Cardiac muscle cell (in vitro differentiated cells and primary cell): Measurements from ENCODE around the gene VSIR. TPM values are rescaled to one million over a fixed set of nuclear protein-coding genes. Genes with fewer than 3 reads are reported as not detected.

Source experiments
- DNase-seq, 2 donors: peaks; one replicate each; pipeline versions ENCODE4 v3.0.0 to v3.0.0-alpha.2; 2010 to 2017; ENCODE audit warnings: low read depth in 1 of 2, low spot score in 1 of 2
- H3K27ac ChIP-seq: fragments of 200-600 bp; sonication (generic); 2 replicates; pipeline ENCODE4 v1.5.1; 2016
- H3K27me3 ChIP-seq: fragments of 200-600 bp; sonication (generic); 2 replicates; pipeline ENCODE4 v1.6.0; 2016; ENCODE audit warnings: control low read depth
- H3K36me3 ChIP-seq: fragments of 200-600 bp; sonication (generic); 2 replicates; pipeline ENCODE4 v1.5.1; 2016; ENCODE audit warnings: control low read depth
- H3K4me1 ChIP-seq: fragments of 200-600 bp; sonication (generic); 2 replicates; pipeline ENCODE4 v1.8.1; 2017; ENCODE audit warnings: low read depth, mild to moderate bottlenecking, mixed run types
- H3K4me3 ChIP-seq: fragments of 200-600 bp; sonication (generic); 2 replicates; pipeline ENCODE4 v1.5.1; 2016; ENCODE audit warnings: mild to moderate bottlenecking
- H3K9me3 ChIP-seq: fragments of 200-600 bp; sonication (generic); 2 replicates; pipeline ENCODE4 v1.5.1; 2017; ENCODE audit warnings: low read depth, mild to moderate bottlenecking, control low read depth
- polyA plus RNA-seq: library from polyadenylated mRNA; unstranded; fragments of >200 nt; fragmentation: Nextera tagmentation; extraction: Ambion mirVana; gene quantifications from 2 replicates; pipeline ENCODE4 v1.2.1, GENCODE V29; 2016
- total RNA-seq: library from RNA; depleted of rRNA; stranded (reverse); fragments of >200 nt; gene quantifications from 2 replicates; pipeline ENCODE4 v1.2.3, GENCODE V29; 2016
- TF ChIP-seq, protein P1 (sequence below): IDR thresholded peaks from 2 replicates; pipeline ENCODE4 v1.5.1; 2012; ENCODE audit warnings: low read depth, mild to moderate bottlenecking, low read length

The VSIR gene
- total and polyA plus RNA-seq, 2 experiments from 2014 or later: 1.7 to 1.8 TPM

DNA sequence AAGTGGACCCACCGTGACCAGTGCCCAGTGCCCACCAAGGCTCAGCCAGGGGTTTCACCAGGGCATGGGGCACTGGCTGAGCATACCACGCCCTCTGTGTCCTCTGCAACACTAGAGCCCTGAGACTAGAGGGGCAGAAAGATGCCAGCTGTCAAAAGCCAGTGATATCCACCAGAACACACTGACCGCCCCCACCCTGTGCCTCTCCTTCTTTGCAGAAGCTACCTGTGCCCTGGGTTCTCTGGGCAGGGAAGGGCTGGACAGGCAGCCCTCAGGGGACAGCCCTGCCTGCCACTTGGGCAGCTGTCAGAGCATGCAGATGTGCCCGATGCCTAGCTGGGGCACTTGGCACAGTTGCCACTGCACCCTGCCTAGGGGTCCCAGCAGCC lies 494 bp downstream of the VSIR start:
- H3K9me3 ChIP-seq: no peaks in the 10 kb centered on the region
- H3K4me1 ChIP-seq: no peaks in the 10 kb centered on the region
- H3K36me3 ChIP-seq: no peaks in the 10 kb centered on the region
- H3K27me3 ChIP-seq: peaks cover 20% of the 10 kb centered on the region
- DNase-seq: no peak
- no peak overlapping the region for H3K27ac ChIP-seq
- H3K4me3 ChIP-seq: peak overlapping the region; percentile 34
- TF ChIP-seq, protein P1, sequence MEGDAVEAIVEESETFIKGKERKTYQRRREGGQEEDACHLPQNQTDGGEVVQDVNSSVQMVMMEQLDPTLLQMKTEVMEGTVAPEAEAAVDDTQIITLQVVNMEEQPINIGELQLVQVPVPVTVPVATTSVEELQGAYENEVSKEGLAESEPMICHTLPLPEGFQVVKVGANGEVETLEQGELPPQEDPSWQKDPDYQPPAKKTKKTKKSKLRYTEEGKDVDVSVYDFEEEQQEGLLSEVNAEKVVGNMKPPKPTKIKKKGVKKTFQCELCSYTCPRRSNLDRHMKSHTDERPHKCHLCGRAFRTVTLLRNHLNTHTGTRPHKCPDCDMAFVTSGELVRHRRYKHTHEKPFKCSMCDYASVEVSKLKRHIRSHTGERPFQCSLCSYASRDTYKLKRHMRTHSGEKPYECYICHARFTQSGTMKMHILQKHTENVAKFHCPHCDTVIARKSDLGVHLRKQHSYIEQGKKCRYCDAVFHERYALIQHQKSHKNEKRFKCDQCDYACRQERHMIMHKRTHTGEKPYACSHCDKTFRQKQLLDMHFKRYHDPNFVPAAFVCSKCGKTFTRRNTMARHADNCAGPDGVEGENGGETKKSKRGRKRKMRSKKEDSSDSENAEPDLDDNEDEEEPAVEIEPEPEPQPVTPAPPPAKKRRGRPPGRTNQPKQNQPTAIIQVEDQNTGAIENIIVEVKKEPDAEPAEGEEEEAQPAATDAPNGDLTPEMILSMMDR: no peak

DNA sequence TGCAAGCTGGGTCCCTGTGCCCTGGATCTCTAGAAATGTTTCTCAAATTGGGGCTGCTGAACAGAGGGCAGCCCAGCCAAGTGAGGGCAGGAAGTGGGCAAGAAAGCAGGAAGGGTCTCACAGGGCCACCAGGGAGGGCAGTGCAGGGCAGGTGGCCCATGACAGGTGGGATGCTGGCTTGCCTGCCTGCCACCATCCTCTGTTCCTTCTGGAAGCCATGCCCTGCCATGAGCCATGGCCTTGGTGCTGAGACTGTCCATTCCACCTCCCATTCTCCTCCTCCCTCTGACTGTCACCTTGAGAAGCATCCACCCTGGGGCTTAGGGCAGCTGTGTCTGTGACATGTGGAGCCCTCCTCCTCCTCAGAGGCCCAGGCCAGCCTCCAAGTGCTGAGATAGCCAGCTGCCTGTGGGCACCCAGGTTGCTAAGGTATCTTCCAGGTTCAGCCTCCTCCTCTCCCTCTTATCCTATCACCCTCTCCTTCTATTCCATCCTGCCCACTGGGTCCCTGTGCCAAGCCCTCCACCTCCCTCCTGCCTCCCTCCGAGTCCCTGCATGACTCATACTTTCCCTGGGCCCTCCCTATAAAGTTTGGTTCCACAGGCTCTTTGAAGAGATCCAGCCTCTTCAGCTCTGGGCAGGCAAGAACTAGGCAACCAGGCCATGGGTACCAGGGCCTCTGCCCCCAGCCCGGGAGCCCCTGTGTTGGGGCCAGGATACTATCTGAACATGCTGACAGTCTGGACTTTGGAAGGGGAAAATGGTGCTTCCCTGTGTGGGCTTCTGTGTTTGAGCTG lies 1.3 kb downstream of the VSIR start:
- Histone ChIP-seq H3K36me3 (no peaks in the 10 kb centered on the region), H3K27ac (no peak overlapping the region), H3K9me3 (no peaks in the 10 kb centered on the region), H3K4me1 (no peaks in the 10 kb centered on the region), H3K4me3 (no peak overlapping the region), H3K27me3 (peaks cover 20% of the 10 kb centered on the region)
- TF ChIP-seq, protein P1: no peak
- DNase-seq: peak in 1 of 2 donors; percentile 88

DNA sequence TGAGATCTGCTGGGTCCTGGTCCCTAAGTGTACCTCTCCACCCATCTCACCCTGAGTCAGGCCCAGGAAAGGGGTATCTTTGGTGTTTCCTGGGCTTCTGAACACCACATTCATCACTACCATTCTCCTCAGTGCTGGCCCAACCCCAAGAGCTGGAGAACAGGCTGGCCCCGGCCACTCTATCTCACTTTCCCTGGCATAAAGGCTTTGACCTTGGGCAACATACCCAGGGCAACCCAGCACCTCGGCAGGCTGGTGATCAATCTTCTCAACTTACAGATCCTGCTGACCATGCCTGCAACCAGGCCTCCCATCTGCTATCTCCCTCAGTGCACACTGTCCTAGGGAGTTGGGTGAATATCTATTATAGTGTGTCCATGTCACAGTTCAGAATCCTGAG lies 2.1 kb downstream of the VSIR start:
- peaks cover 20% of the 10 kb centered on the region for H3K27me3 ChIP-seq
- TF ChIP-seq, protein P1: no peak
- H3K9me3 ChIP-seq: no peaks in the 10 kb centered on the region
- no peaks in the 10 kb centered on the region for H3K4me1 ChIP-seq
- no peak overlapping the region for H3K27ac ChIP-seq
- no peak for DNase-seq
- no peaks in the 10 kb centered on the region for H3K36me3 ChIP-seq
- no peak overlapping the region for H3K4me3 ChIP-seq

DNA sequence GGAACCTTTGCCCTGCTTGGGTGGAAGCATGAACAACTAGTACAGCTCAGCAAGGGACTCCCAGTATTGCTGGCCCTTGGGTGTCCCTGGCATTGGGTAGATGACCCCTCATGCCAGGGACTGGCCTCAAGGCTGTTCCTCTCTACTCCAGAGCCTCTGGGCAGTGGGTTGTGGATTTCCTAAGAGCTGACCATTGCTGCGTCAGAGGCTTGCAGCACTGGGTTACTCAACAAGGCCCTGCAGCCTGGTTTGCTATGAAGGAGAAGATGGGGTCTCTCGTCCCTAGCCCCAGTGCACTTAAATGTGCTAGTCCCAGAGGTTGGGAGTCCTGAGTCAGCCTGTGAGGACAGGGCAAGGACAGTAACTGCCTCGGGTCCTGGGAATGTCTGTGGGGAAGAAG lies 2.5 kb downstream of the VSIR start:
- no peaks in the 10 kb centered on the region for H3K36me3 ChIP-seq
- peak in 1 of 2 donors; percentile 78 for DNase-seq
- TF ChIP-seq, protein P1: no peak
- no peak overlapping the region for H3K27ac ChIP-seq
- no peak overlapping the region for H3K4me3 ChIP-seq
- no peaks in the 10 kb centered on the region for H3K9me3 ChIP-seq
- peaks cover 20% of the 10 kb centered on the region for H3K27me3 ChIP-seq
- H3K4me1 ChIP-seq: no peaks in the 10 kb centered on the region

DNA sequence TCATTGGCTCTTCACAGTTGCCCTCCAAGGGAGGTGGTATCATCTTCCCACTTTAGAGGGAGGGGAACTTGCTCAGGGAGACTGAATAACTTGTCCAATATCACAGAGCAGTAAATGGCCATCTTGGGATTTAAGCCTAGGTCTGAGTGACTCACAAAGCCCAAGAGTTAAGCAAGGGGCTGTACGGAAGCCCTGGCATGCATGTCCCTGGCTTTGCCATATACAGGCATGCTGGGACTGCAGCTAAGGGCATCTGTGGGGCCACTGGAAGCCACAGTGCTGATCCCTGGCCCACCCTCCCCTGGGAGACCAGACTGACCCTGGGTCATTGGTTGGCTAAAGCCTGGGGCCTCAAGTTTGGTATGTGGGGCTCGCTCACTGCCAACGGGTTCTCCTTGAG lies 3.1 kb downstream of the VSIR start:
- TF ChIP-seq, protein P1: no peak
- DNase-seq: peak in 1 of 2 donors; percentile 68
- Histone ChIP-seq H3K27ac (no peak overlapping the region), H3K27me3 (peaks cover 20% of the 10 kb centered on the region), H3K4me1 (no peaks in the 10 kb centered on the region), H3K4me3 (no peak overlapping the region), H3K36me3 (no peaks in the 10 kb centered on the region), H3K9me3 (no peaks in the 10 kb centered on the region)
